ENCODE measurements around the gene PXDN.

PXDN gene

DNA sequence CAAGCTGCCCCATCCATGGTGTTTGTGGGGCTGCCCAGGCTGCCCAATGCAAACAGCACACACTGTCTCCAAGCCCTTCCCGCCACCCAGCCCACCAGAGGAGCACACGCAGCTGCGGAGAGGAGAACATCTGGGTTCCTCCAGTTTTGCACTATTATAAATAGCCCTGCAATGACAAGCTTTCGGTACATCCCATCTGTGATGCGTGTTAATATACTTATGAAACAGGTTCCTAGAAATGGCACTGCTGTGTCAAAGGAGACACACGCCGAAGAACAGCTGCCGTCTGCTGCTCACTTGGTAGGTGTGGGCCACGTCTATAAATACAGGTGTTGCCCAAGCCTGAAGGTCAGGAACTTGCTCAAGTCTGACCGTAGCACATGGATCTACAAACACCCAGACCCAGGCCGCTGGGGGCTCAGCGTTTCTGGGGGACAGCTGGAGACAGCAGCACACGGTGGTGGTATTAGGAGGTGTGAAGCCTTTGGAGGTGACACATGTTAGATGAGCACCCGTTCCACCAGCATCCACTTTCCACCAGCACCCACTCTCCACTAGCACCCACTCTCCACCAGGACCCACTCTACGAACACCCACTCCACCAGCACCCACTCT lies 34.3 kb downstream of the PXDN start:
- no peak for TF ChIP-seq PPARA (CRISPR knock-in tag; IDR thresholded peaks at IDR 0.05; ENCODE audit: borderline replicate concordance)
- no peak for TF ChIP-seq RARB (CRISPR knock-in tag; IDR thresholded peaks at IDR 0.05)
- no peak for TF ChIP-seq ZFP3 (CRISPR knock-in tag; IDR thresholded peaks at IDR 0.05)
- TF ChIP-seq, protein P1, sequence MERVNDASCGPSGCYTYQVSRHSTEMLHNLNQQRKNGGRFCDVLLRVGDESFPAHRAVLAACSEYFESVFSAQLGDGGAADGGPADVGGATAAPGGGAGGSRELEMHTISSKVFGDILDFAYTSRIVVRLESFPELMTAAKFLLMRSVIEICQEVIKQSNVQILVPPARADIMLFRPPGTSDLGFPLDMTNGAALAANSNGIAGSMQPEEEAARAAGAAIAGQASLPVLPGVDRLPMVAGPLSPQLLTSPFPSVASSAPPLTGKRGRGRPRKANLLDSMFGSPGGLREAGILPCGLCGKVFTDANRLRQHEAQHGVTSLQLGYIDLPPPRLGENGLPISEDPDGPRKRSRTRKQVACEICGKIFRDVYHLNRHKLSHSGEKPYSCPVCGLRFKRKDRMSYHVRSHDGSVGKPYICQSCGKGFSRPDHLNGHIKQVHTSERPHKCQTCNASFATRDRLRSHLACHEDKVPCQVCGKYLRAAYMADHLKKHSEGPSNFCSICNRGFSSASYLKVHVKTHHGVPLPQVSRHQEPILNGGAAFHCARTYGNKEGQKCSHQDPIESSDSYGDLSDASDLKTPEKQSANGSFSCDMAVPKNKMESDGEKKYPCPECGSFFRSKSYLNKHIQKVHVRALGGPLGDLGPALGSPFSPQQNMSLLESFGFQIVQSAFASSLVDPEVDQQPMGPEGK (CRISPR knock-in tag; IDR thresholded peaks at IDR 0.05; ENCODE audit: borderline replicate concordance), result no peak
- no peak for TF ChIP-seq CREB5 (CRISPR knock-in tag; IDR thresholded peaks at IDR 0.05; ENCODE audit: low read depth)
- no peak for TF ChIP-seq ZNF8 (CRISPR knock-in tag; IDR thresholded peaks at IDR 0.05)
- no peak for TF ChIP-seq BACH2 (CRISPR knock-in tag; IDR thresholded peaks at IDR 0.05; ENCODE audit: borderline replicate concordance)
- no peak for TF ChIP-seq TOX (CRISPR knock-in tag; IDR thresholded peaks at IDR 0.05; ENCODE audit: borderline replicate concordance)
- TF ChIP-seq ZNF70 (CRISPR knock-in tag; IDR thresholded peaks at IDR 0.05), result no peak
- TF ChIP-seq ZNF565 (CRISPR knock-in tag; conservative IDR thresholded peaks at IDR 0.05; ENCODE audit: low read depth), result no peak
- no peak for TF ChIP-seq SNAI2 (CRISPR knock-in tag; IDR thresholded peaks at IDR 0.05)
- no peak for TF ChIP-seq ZFP30 (CRISPR knock-in tag; IDR thresholded peaks at IDR 0.05)
- ATAC-seq, result no peak

- no peak for ATAC-seq
- TF ChIP-seq OSR1 (CRISPR knock-in tag; IDR thresholded peaks at IDR 0.05), result no peak
- no peak for TF ChIP-seq TSHZ2 (CRISPR knock-in tag; IDR thresholded peaks at IDR 0.05)
Observed at GRCh38 chr2:1709335-1709605, 35.0 kb downstream of the PXDN start.

- ATAC-seq, result peak; percentile 10; the same call in 2 of the 3 replicates
- TF ChIP-seq ARNTL (CRISPR knock-in tag; IDR thresholded peaks at IDR 0.05; ENCODE audit: borderline replicate concordance, low read depth) (no peak), ZNF565 (CRISPR knock-in tag; conservative IDR thresholded peaks at IDR 0.05; ENCODE audit: low read depth) (no peak), PPARA (CRISPR knock-in tag; IDR thresholded peaks at IDR 0.05; ENCODE audit: borderline replicate concordance) (no peak), BACH2 (CRISPR knock-in tag; IDR thresholded peaks at IDR 0.05; ENCODE audit: borderline replicate concordance) (no peak), ESRRG (CRISPR knock-in tag; IDR thresholded peaks at IDR 0.05) (no peak), ZNF70 (CRISPR knock-in tag; IDR thresholded peaks at IDR 0.05) (no peak), CSDC2 (CRISPR knock-in tag; IDR thresholded peaks at IDR 0.05) (no peak), CREB5 (CRISPR knock-in tag; IDR thresholded peaks at IDR 0.05; ENCODE audit: low read depth) (no peak), SNAI2 (CRISPR knock-in tag; IDR thresholded peaks at IDR 0.05) (no peak), GLIS3 (CRISPR knock-in tag; IDR thresholded peaks at IDR 0.05) (no peak), TCF4 (CRISPR knock-in tag; IDR thresholded peaks at IDR 0.05; ENCODE audit: borderline replicate concordance) (no peak), ZNF8 (CRISPR knock-in tag; IDR thresholded peaks at IDR 0.05) (no peak), ISL1 (CRISPR knock-in tag; IDR thresholded peaks at IDR 0.05) (no peak)
- TF ChIP-seq, protein P2, sequence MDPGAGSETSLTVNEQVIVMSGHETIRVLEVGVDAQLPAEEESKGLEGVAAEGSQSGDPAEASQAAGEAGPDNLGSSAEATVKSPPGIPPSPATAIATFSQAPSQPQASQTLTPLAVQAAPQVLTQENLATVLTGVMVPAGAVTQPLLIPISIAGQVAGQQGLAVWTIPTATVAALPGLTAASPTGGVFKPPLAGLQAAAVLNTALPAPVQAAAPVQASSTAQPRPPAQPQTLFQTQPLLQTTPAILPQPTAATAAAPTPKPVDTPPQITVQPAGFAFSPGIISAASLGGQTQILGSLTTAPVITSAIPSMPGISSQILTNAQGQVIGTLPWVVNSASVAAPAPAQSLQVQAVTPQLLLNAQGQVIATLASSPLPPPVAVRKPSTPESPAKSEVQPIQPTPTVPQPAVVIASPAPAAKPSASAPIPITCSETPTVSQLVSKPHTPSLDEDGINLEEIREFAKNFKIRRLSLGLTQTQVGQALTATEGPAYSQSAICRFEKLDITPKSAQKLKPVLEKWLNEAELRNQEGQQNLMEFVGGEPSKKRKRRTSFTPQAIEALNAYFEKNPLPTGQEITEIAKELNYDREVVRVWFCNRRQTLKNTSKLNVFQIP (CRISPR knock-in tag; IDR thresholded peaks at IDR 0.05; ENCODE audit: borderline replicate concordance, low read depth), result no peak
- TF ChIP-seq, protein P3, sequence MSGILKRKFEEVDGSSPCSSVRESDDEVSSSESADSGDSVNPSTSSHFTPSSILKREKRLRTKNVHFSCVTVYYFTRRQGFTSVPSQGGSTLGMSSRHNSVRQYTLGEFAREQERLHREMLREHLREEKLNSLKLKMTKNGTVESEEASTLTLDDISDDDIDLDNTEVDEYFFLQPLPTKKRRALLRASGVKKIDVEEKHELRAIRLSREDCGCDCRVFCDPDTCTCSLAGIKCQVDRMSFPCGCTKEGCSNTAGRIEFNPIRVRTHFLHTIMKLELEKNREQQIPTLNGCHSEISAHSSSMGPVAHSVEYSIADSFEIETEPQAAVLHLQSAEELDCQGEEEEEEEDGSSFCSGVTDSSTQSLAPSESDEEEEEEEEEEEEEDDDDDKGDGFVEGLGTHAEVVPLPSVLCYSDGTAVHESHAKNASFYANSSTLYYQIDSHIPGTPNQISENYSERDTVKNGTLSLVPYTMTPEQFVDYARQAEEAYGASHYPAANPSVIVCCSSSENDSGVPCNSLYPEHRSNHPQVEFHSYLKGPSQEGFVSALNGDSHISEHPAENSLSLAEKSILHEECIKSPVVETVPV (CRISPR knock-in tag; IDR thresholded peaks at IDR 0.05), result no peak
- TF ChIP-seq, protein P1 (CRISPR knock-in tag; IDR thresholded peaks at IDR 0.05; ENCODE audit: borderline replicate concordance), result no peak
Observed at GRCh38 chr2:1708476-1709334, 35.6 kb downstream of the PXDN start.
